ENCODE results near the gene ANKRD24.

The ANKRD24 gene

DNA sequence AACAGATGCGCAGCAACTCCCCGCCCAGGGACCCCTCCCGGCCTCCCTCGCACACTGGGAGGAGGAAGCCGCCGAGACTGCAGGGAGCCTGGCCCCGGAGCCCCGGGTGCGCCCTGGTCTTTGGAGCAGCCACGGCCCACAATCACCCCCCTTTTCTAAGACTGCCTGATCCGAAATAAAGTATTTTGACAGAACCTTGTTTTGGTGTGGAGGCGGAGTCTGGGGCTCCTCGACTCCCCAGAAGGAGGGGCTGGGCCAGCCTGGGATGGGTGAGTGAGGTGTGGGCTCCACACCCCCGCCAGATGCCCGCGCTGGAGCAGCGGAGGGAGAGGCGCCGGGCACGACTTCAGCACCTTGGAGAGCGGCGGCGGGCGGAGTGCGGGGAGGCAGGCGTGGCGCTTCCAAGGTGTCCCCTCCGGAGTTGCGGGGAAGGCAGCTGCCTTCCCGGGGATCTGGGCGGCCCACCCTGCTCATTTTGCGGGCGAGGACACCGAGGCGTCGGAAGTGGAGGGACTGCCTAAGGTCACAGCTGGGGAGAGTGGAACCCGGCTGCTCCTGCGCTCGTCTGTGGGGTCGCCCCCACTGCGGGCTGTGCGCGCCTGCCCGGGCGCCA is 9.5 kb upstream of the ANKRD24 start:
- Histone ChIP-seq H2AFZ (ENCODE audit: low read depth, low read length, severe bottlenecking) (no peak overlapping the region), H3F3A (ENCODE audit: insufficient read depth) (no peaks in the 10 kb centered on the region)

DNA sequence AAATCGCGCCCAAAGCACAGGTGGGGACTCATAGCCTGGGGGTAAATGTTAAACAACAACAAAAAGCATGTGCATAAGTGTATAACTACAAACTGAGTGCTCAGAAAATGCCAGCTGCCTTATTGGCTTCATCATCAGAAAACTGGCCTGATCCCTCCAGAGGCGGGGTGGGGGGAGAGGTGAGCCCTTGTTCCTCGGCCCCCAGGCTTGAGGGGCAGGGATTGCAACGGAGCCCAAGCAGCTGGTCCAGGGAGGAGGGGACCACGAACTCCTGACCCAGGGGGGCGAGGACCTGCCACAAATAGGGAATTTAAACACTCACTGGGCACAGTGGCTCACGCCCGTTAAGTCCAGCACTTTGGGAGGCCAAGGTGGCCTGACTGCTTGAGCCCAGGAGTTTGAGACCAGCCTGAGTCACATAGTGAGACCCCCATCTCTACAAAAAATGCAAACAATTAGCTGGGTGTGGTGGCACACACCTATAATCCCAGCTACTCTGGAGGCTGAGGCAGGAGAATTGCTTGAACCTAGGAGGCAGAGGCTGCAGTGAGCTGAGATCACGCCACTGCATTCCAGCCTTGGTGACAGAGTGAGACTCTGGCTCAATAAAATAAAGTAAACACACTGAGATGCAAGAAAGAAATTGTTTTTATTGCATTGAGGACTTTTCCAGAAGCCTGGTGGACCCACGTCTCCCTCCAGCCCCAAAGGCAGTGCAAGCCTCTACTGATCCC is 8.8 kb upstream of the ANKRD24 start:
- H3K27ac ChIP-seq (ENCODE audit: low read depth, low read length), result no peak overlapping the region

More for the DNA sequence above, 9.5 kb upstream of the ANKRD24 start:
- Histone ChIP-seq H3K79me2 (ENCODE audit: insufficient read depth, low read length) (no peaks in the 10 kb centered on the region), H3K9ac (ENCODE audit: low read length) (no peak overlapping the region), H3K27ac (ENCODE audit: low read depth, low read length) (no peak overlapping the region), H3K4me2 (ENCODE audit: low read depth, low read length, poor library complexity, severe bottlenecking) (no peak overlapping the region), H4K20me1 (ENCODE audit: low read depth, low read length) (no peaks in the 10 kb centered on the region), H3K27me3 (ENCODE audit: low read length) (no peaks in the 10 kb centered on the region), H3K9me2 (replicated peaks; ENCODE audit: insufficient read depth, low read length) (no peaks in the 10 kb centered on the region), H3K9me3 (ENCODE audit: insufficient read depth, low read length) (no peaks in the 10 kb centered on the region), H3K36me3 (ENCODE audit: low read length) (no peaks in the 10 kb centered on the region), H3K4me3 (ENCODE audit: insufficient read depth, low read length, poor library complexity, severe bottlenecking) (no peak overlapping the region)
- TF ChIP-seq CTCF (IDR thresholded peaks at IDR 0.05; ENCODE audit: insufficient read depth, low read length, poor library complexity, severe bottlenecking) (no peak), EZH2phosphoT487 (conservative IDR thresholded peaks at IDR 0.05; ENCODE audit: low read length) (no peak)

GRCh38 chr19:4174213-4174894 is 8.1 kb upstream of the ANKRD24 start:
- H2AFZ ChIP-seq (ENCODE audit: low read depth, low read length, severe bottlenecking), result no peak overlapping the region
- H4K20me1 ChIP-seq (ENCODE audit: low read depth, low read length), result no peaks in the 10 kb centered on the region
- no peaks in the 10 kb centered on the region for H3K9me3 ChIP-seq (ENCODE audit: insufficient read depth, low read length)
- H3K9ac ChIP-seq (ENCODE audit: low read length), result no peak overlapping the region
- no peaks in the 10 kb centered on the region for H3F3A ChIP-seq (ENCODE audit: insufficient read depth)
- no peak overlapping the region for H3K4me2 ChIP-seq (ENCODE audit: low read depth, low read length, poor library complexity, severe bottlenecking)
- no peaks in the 10 kb centered on the region for H3K36me3 ChIP-seq (ENCODE audit: low read length)
- H3K27me3 ChIP-seq (ENCODE audit: low read length), result no peaks in the 10 kb centered on the region
- H3K79me2 ChIP-seq (ENCODE audit: insufficient read depth, low read length), result no peaks in the 10 kb centered on the region
- no peaks in the 10 kb centered on the region for H3K9me2 ChIP-seq (replicated peaks; ENCODE audit: insufficient read depth, low read length)
- no peak overlapping the region for H3K4me3 ChIP-seq (ENCODE audit: insufficient read depth, low read length, poor library complexity, severe bottlenecking)
- H3K27ac ChIP-seq (ENCODE audit: low read depth, low read length), result no peak overlapping the region
- TF ChIP-seq EZH2phosphoT487 (conservative IDR thresholded peaks at IDR 0.05; ENCODE audit: low read length) (no peak), CTCF (IDR thresholded peaks at IDR 0.05; ENCODE audit: insufficient read depth, low read length, poor library complexity, severe bottlenecking) (no peak)

More for the DNA sequence above, 8.8 kb upstream of the ANKRD24 start:
- no peak overlapping the region for H2AFZ ChIP-seq (ENCODE audit: low read depth, low read length, severe bottlenecking)
- TF ChIP-seq EZH2phosphoT487 (conservative IDR thresholded peaks at IDR 0.05; ENCODE audit: low read length) (no peak), CTCF (IDR thresholded peaks at IDR 0.05; ENCODE audit: insufficient read depth, low read length, poor library complexity, severe bottlenecking) (no peak)
- H3K9me3 ChIP-seq (ENCODE audit: insufficient read depth, low read length), result no peaks in the 10 kb centered on the region
- H3K9ac ChIP-seq (ENCODE audit: low read length), result no peak overlapping the region
- H3K4me3 ChIP-seq (ENCODE audit: insufficient read depth, low read length, poor library complexity, severe bottlenecking), result no peak overlapping the region
- no peaks in the 10 kb centered on the region for H3K27me3 ChIP-seq (ENCODE audit: low read length)
- H3K36me3 ChIP-seq (ENCODE audit: low read length), result no peaks in the 10 kb centered on the region
- no peaks in the 10 kb centered on the region for H3K79me2 ChIP-seq (ENCODE audit: insufficient read depth, low read length)
- H4K20me1 ChIP-seq (ENCODE audit: low read depth, low read length), result no peaks in the 10 kb centered on the region
- no peaks in the 10 kb centered on the region for H3K9me2 ChIP-seq (replicated peaks; ENCODE audit: insufficient read depth, low read length)
- no peaks in the 10 kb centered on the region for H3F3A ChIP-seq (ENCODE audit: insufficient read depth)
- no peak overlapping the region for H3K4me2 ChIP-seq (ENCODE audit: low read depth, low read length, poor library complexity, severe bottlenecking)
